ENCODE results near the gene PSAT1.

GRCh38 chr9:78289474-78289873 is 7.5 kb upstream of the PSAT1 start:
- TF ChIP-seq ELF1 (IDR thresholded peaks at IDR 0.05; ENCODE audit: borderline replicate concordance, low read depth) (no peak), CTCF (IDR thresholded peaks at IDR 0.05 in 2 of 3, conservative IDR thresholded peaks at IDR 0.05 in 1 of 3; ENCODE audit: borderline replicate concordance in 1 of 3, insufficient read depth in 1 of 3, low read depth in 2 of 3, low read length in 2 of 3) (no peak)

All from HCT116 (cell line).